Stimulated activated memory B cell treated with anti-CD40 and anti-IgM and Interleukin-4, amounts not matched to agents 10 μg/mL and 1 μg/mL and 100 μg/mL, for 72 hours (primary cell): Measurements from ENCODE around the gene PRR5L.
A peak's percentile ranks its signal among the peaks of the same experiment; 100 is the strongest.
"Not testable (repeated sequence)": the region's sequence is repeated elsewhere in the genome, so short reads cannot be mapped to it uniquely, and the experiment has no call there.

Source experiments
- ATAC-seq: fragments of 150-1000 bp; cut with Tn5 transposase; 2 replicates; pipeline ENCODE4 v1.10.0; 2021
- H3K27ac Mint-ChIP-seq: one replicate; pipeline ENCODE4 v1.8.0; 2022; ENCODE audit warnings: mild to moderate bottlenecking, mixed read lengths
- H3K27me3 Mint-ChIP-seq: one replicate; pipeline ENCODE4 v1.8.0; 2022; ENCODE audit warnings: mixed read lengths
- H3K36me3 Mint-ChIP-seq: one replicate; pipeline ENCODE4 v1.8.0; 2022; ENCODE audit warnings: mixed read lengths
- H3K4me1 Mint-ChIP-seq: one replicate; pipeline ENCODE4 v1.8.0; 2022; ENCODE audit warnings: mixed read lengths
- H3K4me3 Mint-ChIP-seq: one replicate; pipeline ENCODE4 v1.8.0; 2022; ENCODE audit warnings: mild to moderate bottlenecking, moderate library complexity, mixed read lengths
- H3K9me3 Mint-ChIP-seq: one replicate; pipeline ENCODE4 v1.8.0; 2022; ENCODE audit warnings: mixed read lengths

PRR5L gene

DNA sequence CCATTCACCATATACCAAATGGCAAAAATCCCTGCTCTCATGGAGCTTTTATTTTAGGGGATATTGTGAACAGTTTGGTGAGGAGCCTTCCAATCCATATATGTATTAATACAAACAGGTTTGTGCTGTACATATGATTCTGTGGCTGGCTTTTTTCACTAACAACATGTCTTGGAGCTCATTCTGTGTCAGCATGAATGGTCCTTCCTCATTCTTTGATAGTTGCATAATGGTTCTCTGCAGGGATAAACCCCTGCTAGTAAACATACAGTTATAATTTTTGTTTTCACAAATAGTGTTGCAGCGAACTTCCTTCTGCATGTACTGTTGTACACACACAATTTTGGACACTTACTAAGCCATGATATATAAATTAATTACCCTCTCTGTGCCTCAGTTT is 8.3 kb downstream of the PRR5L start:
- no peak overlapping the region for H3K27ac Mint-ChIP-seq
- no peaks in the 10 kb centered on the region for H3K36me3 Mint-ChIP-seq
- no peak overlapping the region for H3K4me3 Mint-ChIP-seq
- H3K27me3 Mint-ChIP-seq = peaks cover 41% of the 10 kb centered on the region
- H3K4me1 Mint-ChIP-seq = no peaks in the 10 kb centered on the region
- ATAC-seq = no peak
- no peaks in the 10 kb centered on the region for H3K9me3 Mint-ChIP-seq

DNA sequence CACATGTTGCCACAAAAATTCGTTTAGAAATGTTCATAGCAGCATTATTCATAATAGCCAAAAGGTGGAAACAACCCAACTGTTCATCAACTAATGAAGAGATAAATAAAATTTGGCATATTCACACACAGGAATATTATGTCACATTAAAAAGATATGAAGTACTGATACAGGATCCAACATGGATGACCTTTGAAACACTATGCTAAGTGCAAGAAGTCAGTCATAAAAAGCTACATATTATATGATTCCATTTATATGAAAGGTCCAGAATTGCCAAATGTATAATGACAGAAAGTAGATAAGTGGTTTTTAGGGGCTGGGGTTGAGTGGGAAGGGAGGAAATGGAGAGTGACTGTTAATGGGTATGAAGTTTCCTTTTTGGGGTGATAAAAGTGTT is 9.0 kb downstream of the PRR5L start:
- Mint-ChIP-seq H3K36me3 (no peaks in the 10 kb centered on the region), H3K9me3 (peaks cover 4% of the 10 kb centered on the region), H3K27ac (no peak overlapping the region), H3K4me3 (no peak overlapping the region), H3K4me1 (no peaks in the 10 kb centered on the region), H3K27me3 (peaks cover 41% of the 10 kb centered on the region)
- ATAC-seq = no peak

DNA sequence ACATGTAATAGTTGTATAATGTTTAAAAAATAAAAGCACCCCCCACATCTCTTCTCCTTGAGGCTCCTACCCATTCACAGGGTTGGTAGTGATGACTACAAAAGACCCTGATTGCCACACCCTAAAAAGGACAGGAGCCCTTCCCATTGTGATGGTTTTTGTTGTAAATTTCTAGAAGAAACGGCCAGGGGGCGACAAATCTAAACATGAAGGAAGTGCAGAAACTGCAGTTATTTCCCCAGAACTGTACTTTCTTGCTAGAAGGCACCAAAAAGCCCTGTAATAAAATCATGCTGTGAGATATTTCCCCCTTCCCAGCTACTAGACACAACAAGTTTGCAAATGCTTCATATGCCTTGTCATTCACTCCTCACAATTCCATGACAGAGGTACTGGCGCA is 10.8 kb downstream of the PRR5L start:
- H3K36me3 Mint-ChIP-seq = no peaks in the 10 kb centered on the region
- ATAC-seq = no peak
- peaks cover 37% of the 10 kb centered on the region for H3K27me3 Mint-ChIP-seq
- H3K4me3 Mint-ChIP-seq = no peak overlapping the region
- H3K4me1 Mint-ChIP-seq = no peaks in the 10 kb centered on the region
- H3K9me3 Mint-ChIP-seq = peaks cover 4% of the 10 kb centered on the region
- no peak overlapping the region for H3K27ac Mint-ChIP-seq

DNA sequence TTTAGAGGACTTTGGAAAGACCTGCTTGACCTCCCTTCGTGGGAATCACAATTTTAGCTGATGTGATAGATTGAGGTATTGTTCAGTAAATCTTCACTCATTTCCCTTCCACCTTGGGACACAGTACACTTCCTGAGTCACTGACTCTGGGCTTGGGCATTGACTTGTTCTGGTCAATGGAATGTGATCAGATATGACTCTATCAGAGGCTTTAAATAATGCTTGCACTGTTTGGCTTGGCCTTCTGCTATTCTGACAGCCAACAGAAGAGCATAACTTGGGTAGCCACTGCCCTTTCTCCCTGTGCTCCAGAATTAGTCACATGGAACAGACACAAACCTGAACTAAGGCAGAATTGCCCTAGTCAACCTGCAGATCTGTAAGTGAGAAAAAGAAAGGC is 12.5 kb downstream of the PRR5L start:
- Mint-ChIP-seq H3K27ac (no peak overlapping the region), H3K27me3 (peaks cover 37% of the 10 kb centered on the region), H3K36me3 (no peaks in the 10 kb centered on the region), H3K9me3 (peaks cover 4% of the 10 kb centered on the region), H3K4me3 (no peak overlapping the region), H3K4me1 (no peaks in the 10 kb centered on the region)
- ATAC-seq = no peak

DNA sequence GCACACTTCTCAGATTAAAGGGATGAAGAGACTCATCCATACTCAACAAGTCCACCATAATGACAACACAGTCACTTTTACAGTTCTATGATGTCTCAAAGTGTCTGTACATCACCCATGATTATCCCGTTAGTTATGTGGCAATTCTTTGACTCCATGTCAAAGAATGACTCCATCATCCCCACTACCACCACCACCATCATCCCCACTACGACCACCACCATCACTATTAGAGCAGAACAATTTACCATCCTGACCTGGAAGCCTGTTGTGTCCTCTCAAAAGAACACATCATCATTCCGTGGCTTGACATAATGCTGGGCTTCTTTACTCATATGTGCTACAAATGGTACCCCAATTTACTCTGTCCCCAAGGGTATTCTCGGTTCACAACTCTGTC is 13.7 kb downstream of the PRR5L start:
- Mint-ChIP-seq H3K27ac (no peak overlapping the region), H3K36me3 (no peaks in the 10 kb centered on the region), H3K27me3 (peaks cover 37% of the 10 kb centered on the region), H3K4me1 (no peaks in the 10 kb centered on the region), H3K4me3 (no peak overlapping the region), H3K9me3 (peaks cover 4% of the 10 kb centered on the region)
- peak; percentile 61 for ATAC-seq

DNA sequence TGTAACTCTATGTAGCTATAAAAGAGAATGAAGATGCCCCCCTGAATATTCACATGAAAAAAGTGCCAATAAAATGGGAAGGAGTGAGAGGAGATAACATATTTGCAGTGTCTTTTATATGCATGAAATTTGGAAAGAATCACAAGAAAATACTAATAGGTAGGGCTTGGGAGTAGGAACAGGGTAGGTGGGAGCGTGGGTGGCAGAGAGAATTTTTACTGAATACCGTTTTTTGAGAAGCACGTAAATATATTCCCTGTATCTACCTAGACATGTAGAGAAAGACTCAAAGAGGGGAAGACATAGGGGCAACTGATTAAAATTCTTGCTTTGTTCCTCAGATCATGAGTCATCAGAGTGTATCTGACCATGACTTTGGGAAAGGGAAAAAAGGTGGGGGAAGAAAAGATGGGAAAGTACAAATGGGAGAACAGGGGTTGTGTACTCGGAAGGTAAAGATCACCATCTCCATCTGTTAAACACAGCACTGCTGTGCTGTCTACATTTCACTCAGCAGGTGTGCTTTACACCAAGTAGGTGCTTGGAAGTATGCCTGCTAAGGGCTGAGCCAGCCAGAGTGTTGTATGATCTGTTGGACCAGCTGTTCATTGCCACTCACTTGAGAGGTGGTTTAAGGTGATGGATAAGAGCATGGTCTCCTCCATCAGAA is 16.0 kb downstream of the PRR5L start:
- Mint-ChIP-seq H3K9me3 (peaks cover 4% of the 10 kb centered on the region), H3K27ac (no peak overlapping the region), H3K4me1 (no peaks in the 10 kb centered on the region), H3K4me3 (no peak overlapping the region), H3K36me3 (no peaks in the 10 kb centered on the region), H3K27me3 (peaks cover 46% of the 10 kb centered on the region)
- ATAC-seq = no peak

DNA sequence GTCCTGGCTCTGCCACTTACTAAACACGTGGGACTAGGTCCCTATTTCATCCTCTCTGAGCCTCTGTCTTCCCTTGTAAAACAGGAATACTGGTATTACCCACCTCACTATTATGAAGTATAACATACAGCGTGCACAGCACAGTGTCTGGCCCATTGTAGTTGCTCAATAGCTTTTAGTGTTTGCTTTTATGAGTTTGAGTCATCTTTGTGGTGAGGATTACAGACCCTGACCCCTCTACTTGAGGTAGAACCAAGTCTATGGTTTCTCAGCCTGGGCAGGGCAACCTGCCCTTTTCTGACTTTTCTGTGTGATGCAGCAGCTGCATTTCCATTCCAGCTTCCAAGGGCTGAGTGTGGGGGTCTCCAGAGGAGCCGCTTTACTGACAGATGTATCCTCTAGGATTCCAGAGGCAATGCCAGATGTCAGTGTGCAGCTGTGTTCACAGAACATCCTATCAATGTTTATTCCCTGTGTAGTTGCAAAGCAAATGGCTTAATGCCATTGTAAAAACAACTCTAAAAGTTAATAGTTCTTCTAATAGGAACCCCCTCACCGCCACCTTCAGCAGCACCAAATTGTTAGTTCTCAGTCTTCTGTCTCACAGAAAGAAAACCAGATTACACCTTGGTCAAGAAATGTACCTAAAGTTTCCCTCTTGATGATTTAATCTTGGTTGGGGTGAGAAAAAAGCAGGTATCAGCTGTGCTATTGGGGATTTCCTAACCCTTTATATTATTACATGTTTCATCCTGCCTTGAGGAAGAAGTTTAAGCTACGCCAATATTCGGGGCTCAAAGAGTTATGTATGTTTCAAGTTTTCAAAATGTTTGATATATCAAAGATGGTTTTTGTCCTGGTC is 16.8 kb downstream of the PRR5L start:
- H3K27ac Mint-ChIP-seq = no peak overlapping the region
- no peaks in the 10 kb centered on the region for H3K4me1 Mint-ChIP-seq
- H3K9me3 Mint-ChIP-seq = peaks cover 4% of the 10 kb centered on the region
- ATAC-seq = peak; percentile 25
- no peak overlapping the region for H3K4me3 Mint-ChIP-seq
- H3K27me3 Mint-ChIP-seq = peaks cover 48% of the 10 kb centered on the region
- no peaks in the 10 kb centered on the region for H3K36me3 Mint-ChIP-seq

DNA sequence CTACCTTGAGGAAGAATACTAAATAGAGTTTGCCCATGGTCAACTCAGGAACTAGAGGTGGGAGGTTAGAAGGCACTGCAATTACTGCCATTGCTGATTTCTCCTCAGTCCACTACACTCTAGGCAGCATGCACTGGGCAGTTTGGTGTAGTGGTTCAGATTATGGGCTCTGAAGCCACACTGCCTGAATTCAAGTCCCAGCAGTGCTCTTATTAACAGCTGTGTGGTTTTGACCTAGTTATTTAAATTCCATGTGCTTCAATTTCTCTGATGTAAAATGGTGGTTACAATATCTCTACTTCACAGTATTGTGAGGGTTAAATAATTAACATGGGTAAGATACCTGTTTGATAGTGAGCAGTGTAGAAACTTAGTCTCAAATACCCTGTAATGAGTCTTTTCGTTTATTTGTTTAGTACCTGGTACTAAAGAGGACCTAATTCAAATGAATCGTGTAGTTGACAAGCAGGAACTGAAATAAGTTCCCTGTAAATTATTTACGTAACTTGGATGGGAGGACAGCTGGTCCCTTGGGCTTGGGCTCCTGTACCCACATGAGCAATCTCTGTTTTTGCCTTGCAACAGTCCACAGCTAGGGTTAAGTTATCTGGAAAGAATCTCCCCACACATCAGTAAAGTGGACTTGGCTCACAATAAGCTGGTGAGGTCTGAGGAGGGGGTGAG is 17.8 kb downstream of the PRR5L start:
- Mint-ChIP-seq H3K27me3 (peaks cover 53% of the 10 kb centered on the region), H3K36me3 (no peaks in the 10 kb centered on the region), H3K9me3 (peaks cover 4% of the 10 kb centered on the region), H3K4me3 (no peak overlapping the region), H3K27ac (no peak overlapping the region), H3K4me1 (no peaks in the 10 kb centered on the region)
- ATAC-seq = peak; percentile 25

DNA sequence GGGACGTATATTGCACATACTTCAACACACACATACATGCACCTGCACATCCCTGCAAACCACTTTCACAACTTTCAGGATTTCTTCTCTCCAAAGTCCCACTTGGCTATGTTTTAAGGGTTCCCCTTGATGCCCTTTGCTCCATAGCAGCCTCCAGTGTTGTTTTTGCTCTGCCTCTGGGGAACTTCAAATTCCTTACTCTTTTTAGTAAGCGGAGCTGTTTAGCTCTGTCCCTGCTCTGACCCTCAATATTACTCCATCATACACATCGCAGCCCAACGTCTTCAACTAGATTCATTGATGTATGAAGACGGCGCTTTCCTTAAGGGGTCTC is 18.3 kb downstream of the PRR5L start:
- peaks cover 50% of the 10 kb centered on the region for H3K27me3 Mint-ChIP-seq
- no peak overlapping the region for H3K4me3 Mint-ChIP-seq
- H3K4me1 Mint-ChIP-seq = no peaks in the 10 kb centered on the region
- ATAC-seq = no peak
- no peak overlapping the region for H3K27ac Mint-ChIP-seq
- peaks cover 4% of the 10 kb centered on the region for H3K9me3 Mint-ChIP-seq
- H3K36me3 Mint-ChIP-seq = no peaks in the 10 kb centered on the region

DNA sequence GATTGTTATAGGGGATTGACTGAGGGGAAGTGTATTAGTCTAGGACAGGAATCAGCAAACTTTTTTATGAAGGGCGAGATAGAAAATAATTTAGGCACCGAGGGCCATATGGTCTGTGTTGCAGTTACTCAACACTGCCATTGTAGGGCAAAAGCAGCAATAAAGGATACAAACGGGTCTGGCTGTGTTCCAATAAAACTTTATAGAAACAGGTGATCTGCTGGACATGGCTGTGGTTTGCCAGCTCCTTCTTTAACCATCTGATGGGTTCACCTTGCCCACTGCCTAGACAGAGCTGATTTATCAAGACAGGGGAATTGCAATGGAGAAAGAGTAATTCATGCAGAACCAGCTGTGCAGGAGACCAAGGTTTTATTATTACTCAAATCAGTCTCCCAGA is 20.0 kb downstream of the PRR5L start:
- H3K4me1 Mint-ChIP-seq = no peaks in the 10 kb centered on the region
- no peak overlapping the region for H3K4me3 Mint-ChIP-seq
- H3K27ac Mint-ChIP-seq = no peak overlapping the region
- H3K36me3 Mint-ChIP-seq = no peaks in the 10 kb centered on the region
- H3K27me3 Mint-ChIP-seq = peaks cover 37% of the 10 kb centered on the region
- no peak for ATAC-seq
- no peaks in the 10 kb centered on the region for H3K9me3 Mint-ChIP-seq

DNA sequence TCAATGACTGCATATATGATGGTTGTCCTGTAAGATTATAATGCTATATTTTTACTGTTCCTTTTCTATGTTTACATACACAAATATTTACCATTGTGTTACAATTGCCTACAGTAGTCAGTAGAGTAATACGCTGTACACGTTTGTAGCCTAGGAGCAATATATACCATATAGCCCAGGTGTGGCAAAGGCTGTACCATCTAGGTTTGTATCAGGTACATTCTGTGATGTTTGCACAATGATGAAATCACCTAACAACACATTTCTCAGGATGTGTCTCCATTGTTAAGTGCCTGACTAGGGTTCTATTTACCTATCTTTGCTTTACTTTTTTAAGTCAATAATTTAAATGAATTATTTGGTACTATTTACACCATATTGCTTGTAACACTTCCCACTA is 21.9 kb downstream of the PRR5L start:
- H3K27ac Mint-ChIP-seq = no peak overlapping the region
- no peaks in the 10 kb centered on the region for H3K36me3 Mint-ChIP-seq
- H3K4me1 Mint-ChIP-seq = no peaks in the 10 kb centered on the region
- H3K4me3 Mint-ChIP-seq = no peak overlapping the region
- H3K9me3 Mint-ChIP-seq = no peaks in the 10 kb centered on the region
- no peak for ATAC-seq
- H3K27me3 Mint-ChIP-seq = peaks cover 22% of the 10 kb centered on the region

DNA sequence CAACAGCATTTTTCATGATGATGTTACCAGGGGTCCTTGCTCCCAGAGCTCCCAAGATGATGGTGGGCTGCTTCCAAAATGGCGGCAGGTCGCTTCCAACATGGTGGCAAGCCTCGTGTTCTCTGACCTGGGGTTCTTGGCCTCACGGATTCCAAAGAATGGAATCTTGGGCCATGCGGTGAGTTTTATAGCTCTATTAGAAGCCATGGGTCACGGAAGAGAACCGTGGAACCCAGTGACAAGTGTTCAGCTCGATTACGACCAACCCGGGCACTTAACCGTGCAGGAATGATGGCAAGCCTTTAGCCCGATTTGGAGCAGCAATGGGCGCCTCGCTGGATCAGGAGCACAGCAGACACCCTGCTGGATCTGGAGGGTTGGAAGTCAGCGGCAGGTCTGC is 28.9 kb downstream of the PRR5L start:
- H3K27me3 Mint-ChIP-seq = not testable (repeated sequence)

DNA sequence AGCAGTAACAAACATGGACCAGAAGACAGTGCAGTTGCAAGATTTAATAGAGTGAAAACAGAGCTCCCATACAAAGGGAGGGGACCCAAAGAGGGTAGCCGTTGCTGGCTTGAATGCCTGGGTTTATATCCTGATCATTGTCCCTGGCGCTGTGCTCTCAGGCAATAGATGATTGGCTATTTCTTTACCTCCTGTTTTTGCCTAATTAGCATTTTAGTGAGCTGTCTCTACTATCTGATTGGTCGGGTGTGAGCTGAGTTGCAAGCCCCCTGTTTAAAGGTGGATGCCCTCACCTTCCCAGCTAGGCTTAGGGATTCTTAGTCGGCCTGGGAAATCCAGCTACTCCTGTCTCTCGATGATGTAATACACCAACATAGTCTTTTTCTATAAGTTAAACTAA is 29.3 kb downstream of the PRR5L start:
- H3K4me1 Mint-ChIP-seq = peaks cover 18% of the 10 kb centered on the region
- not testable (repeated sequence) for H3K27me3 Mint-ChIP-seq, H3K27ac Mint-ChIP-seq, ATAC-seq, H3K9me3 Mint-ChIP-seq, H3K36me3 Mint-ChIP-seq, H3K4me3 Mint-ChIP-seq

More for the DNA sequence above, 28.9 kb downstream of the PRR5L start:
- not testable (repeated sequence) for H3K36me3 Mint-ChIP-seq, ATAC-seq, H3K27ac Mint-ChIP-seq, H3K4me3 Mint-ChIP-seq, H3K9me3 Mint-ChIP-seq
- H3K4me1 Mint-ChIP-seq = peaks cover 18% of the 10 kb centered on the region

DNA sequence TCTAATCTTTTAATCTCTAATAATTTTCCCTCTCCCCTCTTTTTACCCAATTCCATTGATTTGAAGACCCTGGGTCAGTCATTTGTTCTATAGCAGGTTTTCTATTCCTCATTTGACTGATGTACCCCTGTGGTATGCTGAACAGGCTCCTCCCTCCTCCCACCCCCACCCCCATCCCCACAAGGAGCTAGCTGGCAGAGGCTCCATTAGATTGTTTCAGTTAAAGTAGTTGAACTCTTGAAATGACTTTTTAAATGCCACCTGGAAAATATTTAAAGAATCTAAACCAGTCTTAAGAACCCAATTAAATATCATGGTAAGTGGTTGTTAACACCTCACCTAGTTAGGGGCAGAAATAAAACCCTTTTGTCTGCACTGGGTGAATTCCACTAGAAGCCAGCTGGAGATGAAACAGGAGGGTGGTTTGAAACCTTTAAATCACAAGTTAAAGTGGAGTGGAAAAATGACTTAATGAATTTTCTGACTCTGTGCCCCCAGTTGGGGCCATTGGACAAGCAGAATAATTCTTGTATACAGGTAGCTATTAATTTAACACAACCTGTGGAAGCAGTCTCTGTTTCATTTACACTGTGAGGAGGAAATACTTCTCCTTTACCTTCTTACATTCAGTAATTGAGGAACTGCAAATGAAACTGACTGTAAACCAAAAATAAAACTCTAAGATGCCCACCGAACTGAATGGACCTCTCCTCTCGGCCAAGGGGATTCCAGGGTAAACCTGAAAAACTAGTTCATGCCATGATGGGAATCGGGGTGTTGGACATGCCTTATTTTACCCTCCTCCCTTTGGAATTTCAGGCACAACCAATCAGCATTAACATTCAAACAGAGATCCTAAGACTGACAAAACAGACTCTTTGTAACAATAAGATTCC is 30.7 kb downstream of the PRR5L start:
- no peaks in the 10 kb centered on the region for H3K9me3 Mint-ChIP-seq
- H3K36me3 Mint-ChIP-seq = no peaks in the 10 kb centered on the region
- H3K27me3 Mint-ChIP-seq = no peaks in the 10 kb centered on the region
- peak; percentile 84 for ATAC-seq
- peak overlapping the region; percentile 21 for H3K4me3 Mint-ChIP-seq
- peak overlapping the region; percentile 52 for H3K27ac Mint-ChIP-seq
- H3K4me1 Mint-ChIP-seq = peaks cover 18% of the 10 kb centered on the region
